ENCODE measurements around the gene FAM234A. TPM values are rescaled to one million over a fixed set of nuclear protein-coding genes. Genes with fewer than 3 reads are reported as not detected.

FAM234A gene
- total RNA-seq, 1 donor from 2014 or later = 204 TPM

DNA sequence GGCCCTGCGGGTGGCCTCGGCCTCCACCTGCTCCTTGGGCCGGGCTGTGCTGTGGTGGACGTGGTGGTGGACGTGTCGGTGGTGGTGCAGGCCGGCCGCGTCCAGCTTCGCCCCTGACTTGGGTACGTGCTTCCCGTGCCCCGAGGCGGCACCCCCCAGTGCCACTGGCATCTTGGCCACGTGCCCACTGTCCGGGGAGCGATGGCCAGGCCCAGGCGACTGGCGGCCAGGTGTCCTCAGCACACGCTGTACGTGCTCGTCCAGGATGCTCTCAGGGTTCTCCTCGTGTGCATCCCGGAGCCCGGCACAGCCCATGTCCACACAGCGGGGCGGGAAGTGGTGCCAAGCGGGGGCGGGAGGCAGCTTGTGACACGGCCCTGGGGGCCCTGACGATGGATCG lies 63.2 kb downstream of the FAM234A start:
- no peak for DNase-seq (ENCODE audit: low read depth)

DNA sequence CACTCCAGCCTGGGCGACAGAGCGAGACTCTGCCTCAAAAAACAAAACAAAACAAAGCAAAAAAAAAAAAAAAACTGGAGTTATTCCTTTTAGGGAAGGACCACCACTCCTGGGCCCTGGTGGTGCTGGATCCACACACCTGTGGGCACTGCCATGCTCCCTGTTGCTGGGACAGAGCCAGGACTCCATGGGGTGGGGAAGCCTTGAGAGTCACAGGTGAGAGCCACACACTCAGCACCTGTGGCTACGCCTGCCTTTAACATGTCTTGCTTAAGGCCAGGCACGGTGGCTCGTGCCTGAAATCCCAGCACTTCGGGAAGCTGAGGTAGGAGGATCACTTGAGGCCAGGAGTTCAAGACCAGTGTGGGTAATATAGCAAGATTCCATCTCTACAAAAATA lies 66.6 kb downstream of the FAM234A start:
- DNase-seq (ENCODE audit: low read depth) = no peak

DNA sequence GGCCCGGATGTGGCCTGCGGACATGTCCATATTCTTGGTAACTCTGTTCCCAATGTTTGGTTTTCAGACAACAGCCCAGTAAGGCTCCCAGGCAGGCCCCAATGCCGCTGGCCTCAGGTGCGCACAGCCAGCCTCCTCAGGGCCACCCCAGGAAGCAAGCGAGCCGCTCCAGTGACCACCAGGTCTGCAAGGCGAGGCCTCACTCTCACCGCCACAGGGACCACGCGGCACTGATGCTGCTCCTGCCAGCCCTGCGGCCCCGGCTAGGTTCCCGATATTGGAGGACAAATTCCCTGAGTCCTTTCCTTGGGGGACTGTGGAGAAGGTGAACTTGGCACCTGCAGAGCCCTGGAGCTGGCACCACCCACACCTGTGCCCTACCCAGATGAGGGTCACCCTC lies 67.3 kb downstream of the FAM234A start:
- no peak for DNase-seq (ENCODE audit: low read depth)

DNA sequence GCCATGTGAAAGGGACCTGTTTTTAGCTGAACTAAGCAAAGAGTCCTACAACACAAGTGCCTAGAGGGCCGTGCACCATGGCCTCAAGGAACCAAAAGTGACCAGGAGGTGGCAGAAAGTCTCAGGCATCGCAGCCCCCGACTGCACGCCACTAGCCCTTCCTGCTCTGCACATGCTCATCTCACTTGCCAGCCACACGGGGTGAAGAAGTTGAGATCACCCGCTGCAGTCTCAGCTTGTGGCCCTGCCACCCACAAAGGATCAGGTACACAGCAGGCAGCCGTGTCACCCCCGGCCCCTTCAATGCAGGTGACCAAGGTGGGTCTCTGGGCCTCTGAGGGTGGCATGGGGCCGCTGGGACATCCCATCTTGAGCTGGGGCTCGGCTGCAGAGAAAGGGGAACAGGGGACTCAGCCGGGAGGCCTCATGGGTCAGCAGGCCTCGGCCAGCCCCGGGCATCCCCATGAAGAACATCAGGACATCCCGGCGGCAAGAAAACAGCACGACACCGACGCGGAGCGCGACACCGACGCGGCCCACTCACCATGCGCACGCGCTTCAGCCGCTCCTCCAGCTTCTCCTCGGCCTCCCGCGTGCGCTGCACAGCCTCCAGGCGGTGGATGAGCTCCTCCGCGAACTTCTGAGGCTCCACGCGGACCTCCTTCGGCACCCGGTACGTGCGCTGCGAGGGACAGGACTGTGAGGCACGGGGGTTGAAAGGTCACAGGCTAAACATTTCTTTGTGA lies 69.3 kb downstream of the FAM234A start:
- DNase-seq (ENCODE audit: low read depth) = no peak

DNA sequence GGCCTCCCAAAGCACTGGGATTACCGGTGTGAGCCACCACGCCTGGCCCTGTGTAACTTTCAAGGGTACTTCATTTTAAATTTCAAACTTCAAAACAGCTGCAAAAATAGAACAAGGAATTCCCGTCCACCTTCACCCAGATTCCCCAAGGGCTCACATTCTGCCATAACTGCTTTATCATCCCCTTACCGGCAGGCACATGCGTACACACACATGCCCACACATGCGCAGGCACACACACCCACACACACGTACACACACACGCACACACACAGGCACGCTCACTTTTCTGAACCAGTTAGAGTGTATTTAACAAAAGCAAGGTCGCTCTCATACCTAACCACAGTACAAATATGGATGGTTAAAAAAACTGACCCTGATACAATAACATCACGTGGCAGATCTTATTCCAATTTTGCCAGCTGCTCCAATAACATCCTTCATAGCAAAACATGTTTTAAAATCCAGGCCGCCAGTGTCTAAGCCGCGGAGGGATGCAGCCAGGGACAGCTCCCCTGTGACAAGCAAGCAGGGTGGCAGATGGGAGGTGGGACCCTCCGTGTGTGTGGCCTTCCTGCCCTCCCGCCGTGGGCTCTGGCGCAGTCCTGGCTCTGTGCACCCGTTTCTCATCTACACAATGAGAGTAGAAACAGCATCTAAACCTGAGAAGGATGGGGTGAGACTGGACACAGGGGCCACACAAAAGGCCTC lies 71.5 kb downstream of the FAM234A start:
- DNase-seq (ENCODE audit: low read depth) = no peak

DNA sequence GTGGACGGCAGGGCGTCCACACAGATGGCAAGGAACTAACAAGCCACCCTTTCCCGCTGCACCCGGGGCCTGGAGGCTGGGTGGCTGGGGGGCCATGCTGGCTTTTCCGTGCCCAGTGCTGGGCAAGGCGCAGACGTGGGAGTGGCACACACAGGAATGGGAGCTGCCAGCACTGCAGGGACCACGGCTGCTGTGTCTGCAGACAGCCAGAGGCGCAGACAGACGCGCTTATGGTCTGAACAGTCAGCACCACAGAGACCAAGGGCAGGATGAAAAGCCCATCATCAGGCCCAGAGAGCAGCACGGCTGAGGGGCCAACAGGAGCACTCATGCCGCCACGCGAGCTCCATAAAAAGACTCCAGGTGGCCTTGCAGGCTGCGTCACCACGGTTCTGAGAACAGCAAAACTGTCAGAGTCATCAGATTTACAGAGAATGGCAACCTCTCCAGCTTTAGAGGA lies 72.3 kb downstream of the FAM234A start:
- no peak for DNase-seq (ENCODE audit: low read depth)

DNA sequence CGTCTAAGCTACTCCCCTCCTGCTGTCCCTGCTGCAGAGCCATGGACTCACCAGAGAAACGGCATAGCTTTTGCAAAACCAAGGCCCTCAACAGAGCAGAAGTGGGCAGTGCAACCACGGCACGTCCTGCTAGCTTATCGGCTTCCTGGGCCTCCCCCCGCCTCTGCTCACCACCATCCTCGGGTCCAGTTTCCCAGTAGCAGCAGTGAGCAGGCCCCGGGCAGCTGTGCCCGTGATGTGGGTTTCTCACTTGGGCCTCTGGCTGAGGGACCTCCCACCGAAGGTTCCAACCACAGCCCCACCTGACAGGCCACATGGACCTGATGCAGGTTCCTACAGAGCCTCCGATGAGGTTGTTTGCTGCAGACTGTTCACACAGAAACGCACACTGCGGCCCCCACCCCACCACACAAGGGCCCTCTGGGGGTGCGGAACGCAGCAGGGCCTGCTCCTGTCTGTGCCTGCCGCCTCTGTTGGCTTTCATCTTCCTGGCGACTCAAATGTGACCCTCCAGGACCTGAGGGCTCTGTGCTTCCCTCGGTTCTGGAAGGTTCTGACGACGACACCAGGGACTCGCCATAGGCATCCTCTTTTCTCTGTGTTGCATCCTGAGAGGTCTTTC lies 73.2 kb downstream of the FAM234A start:
- DNase-seq (ENCODE audit: low read depth) = no peak

DNA sequence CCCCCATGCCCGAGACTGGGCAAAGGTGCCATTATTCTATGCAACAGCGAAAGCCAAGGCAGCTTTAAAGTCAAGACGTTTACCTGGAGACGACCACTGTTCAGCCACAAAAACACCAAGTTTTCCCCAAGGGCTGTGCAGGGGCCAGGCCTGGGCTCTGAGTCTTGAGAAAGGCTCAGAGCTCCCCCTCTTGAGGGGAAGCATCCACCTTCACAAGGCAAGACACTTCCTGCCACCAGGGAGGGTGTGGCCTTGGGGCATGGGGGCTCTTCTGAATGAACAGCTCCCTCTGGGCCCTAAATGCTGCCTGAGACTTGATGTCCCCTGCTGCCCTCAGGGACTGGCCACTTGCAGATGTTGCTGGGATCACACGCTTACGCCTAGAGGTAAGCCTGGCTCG lies 74.9 kb downstream of the FAM234A start:
- DNase-seq (ENCODE audit: low read depth) = no peak

DNA sequence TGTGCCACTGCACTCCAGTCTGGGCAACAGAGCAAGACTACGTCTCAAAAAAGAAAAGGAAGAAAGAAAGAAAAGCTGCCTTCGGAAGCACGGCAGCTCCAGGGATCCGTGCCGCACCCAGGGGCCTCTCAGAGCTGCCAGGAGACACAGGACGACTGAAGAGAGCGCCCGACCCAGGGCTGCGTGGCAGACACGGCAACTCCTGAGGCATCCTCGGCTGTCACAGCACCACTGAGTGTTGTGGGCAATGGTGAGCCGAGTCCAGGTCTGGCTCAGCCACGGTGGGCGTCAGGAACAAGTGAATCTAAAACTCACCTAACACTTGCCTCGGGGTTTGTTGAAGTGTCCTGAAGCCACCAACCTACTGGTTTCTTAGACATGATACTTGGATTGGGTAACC lies 77.1 kb downstream of the FAM234A start:
- no peak for DNase-seq (ENCODE audit: low read depth)

DNA sequence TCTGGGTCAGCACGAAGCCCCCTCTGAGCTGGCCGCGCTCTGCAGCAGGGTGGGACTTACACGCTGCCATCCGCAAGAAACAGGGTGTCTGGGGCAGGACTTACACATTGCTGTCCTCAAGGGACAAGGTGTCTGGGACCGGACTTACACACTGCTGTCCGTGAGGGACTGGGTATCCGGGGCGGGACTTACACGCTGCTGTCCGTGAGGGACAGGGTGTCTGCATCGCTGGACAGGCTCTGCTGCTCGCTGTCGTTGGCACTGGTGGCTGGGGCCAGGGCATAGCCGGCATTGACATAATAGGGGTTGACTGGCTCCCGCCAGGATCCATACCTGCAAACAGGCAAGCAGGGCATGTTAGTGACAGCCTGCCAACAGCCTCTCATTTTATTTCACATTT lies 79.7 kb downstream of the FAM234A start:
- no peak for DNase-seq (ENCODE audit: low read depth)

DNA sequence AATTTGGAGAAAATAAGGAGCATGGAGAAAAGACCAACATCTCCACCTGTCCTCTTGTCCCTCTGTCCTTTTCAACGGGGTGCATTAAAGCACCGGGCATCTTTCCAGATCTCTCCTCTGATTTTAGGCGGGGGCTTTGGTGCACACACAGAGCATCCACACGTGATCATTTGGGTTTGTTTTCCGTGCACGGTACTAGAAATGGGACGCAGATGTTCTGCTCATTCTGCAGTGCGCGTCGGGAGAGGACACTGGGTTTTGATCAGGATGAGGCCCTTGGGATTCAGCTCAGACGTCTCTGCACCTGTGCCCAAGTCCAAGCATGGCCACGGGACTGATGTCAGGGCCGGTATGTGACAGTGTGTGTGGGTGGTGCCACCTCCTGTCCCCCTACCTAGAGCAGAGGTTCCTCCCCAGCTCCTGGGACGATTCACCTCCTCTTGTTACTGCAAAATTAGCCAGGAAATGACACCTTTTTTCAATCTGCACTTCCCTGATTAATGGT lies 80.2 kb downstream of the FAM234A start:
- DNase-seq (ENCODE audit: low read depth) = no peak

Other genes starting within 250 kb of the FAM234A start
- gene POLR3K, start 181.2 kb upstream of the FAM234A start, total RNA-seq = 4.1 and 4.5 TPM in 2 replicates
- gene SNRNP25, start 181.0 kb upstream of the FAM234A start, total RNA-seq = 19.1 and 21.7 TPM in 2 replicates
- gene RHBDF1, start 162.2 kb upstream of the FAM234A start, total RNA-seq = 20.7 and 37.3 TPM in 2 replicates
- gene MPG, start 156.6 kb upstream of the FAM234A start, total RNA-seq = 49.3 and 233 TPM in 2 replicates
- gene NPRL3, start 96.1 kb upstream of the FAM234A start, total RNA-seq = 3.6 and 26.0 TPM in 2 replicates
- gene HBZ, start 82.2 kb upstream of the FAM234A start, total RNA-seq = not detected in 2 replicates
- not detected in 2 replicates for gene HBM, start 68.8 kb upstream of the FAM234A start, total RNA-seq
- not detected in 2 replicates for gene HBA2, start 61.9 kb upstream of the FAM234A start, total RNA-seq
- gene HBA1, start 58.1 kb upstream of the FAM234A start, total RNA-seq = not detected in 2 replicates
- 2.4 TPM in 1 of 2 replicates, not detected in the other for gene HBQ1, start 54.4 kb upstream of the FAM234A start, total RNA-seq
- gene LUC7L, start 5.4 kb upstream of the FAM234A start, total RNA-seq = 21.2 and 44.9 TPM in 2 replicates
- gene RGS11, start 41.1 kb downstream of the FAM234A start, total RNA-seq = 0.40 TPM in 1 of 2 replicates, not detected in the other
- not detected in 2 replicates for gene ARHGDIG, start 45.8 kb downstream of the FAM234A start, total RNA-seq
- not detected in 2 replicates for gene PDIA2, start 48.3 kb downstream of the FAM234A start, total RNA-seq
- 38.7 and 43.5 TPM in 2 replicates for gene AXIN1, start 117.9 kb downstream of the FAM234A start, total RNA-seq
- 59.4 and 95.9 TPM in 2 replicates for gene MRPL28, start 135.7 kb downstream of the FAM234A start, total RNA-seq
- 87.2 and 92.8 TPM in 2 replicates for gene PGAP6, start 147.2 kb downstream of the FAM234A start, total RNA-seq
- gene NME4, start 162.4 kb downstream of the FAM234A start, total RNA-seq = 27.6 and 50.0 TPM in 2 replicates
- 13.0 and 17.5 TPM in 2 replicates for gene DECR2, start 167.1 kb downstream of the FAM234A start, total RNA-seq
- 20.5 and 72.5 TPM in 2 replicates for gene RAB11FIP3, start 190.8 kb downstream of the FAM234A start, total RNA-seq

All from renal cortical epithelial cell (primary cell).